Measurements from ENCODE around the gene SMG6. TPM values are rescaled to one million over a fixed set of nuclear protein-coding genes. Genes with fewer than 3 reads are reported as not detected.
"Not testable (repeated sequence)": the region's sequence is repeated elsewhere in the genome, so short reads cannot be mapped to it uniquely, and the experiment has no call there.

Gene SMG6

GRCh38 chr17:2017274-2017941 lies 286.2 kb downstream of the SMG6 start:
- H3K9me3 ChIP-seq (replicated peaks; ENCODE audit: low read length), result no peaks in the 10 kb centered on the region
- no peaks in the 10 kb centered on the region for H3K36me3 ChIP-seq (ENCODE audit: insufficient read depth, low read length)
- H3K4me1 ChIP-seq (ENCODE audit: control insufficient read depth, insufficient read depth, low read length), result peaks cover 3% of the 10 kb centered on the region
- H3K4me3 ChIP-seq (ENCODE audit: low read length), result no peak overlapping the region
- H3K4me2 ChIP-seq (ENCODE audit: low read length), result no peak overlapping the region
- H3K9ac ChIP-seq (ENCODE audit: low read depth, low read length), result no peak overlapping the region
- H3K27me3 ChIP-seq (ENCODE audit: control insufficient read depth, insufficient read depth, low read length), result peaks cover 61% of the 10 kb centered on the region

- H3K36me3 ChIP-seq (ENCODE audit: insufficient read depth, low read length), result no peaks in the 10 kb centered on the region
- H3K4me2 ChIP-seq (ENCODE audit: low read length), result no peak overlapping the region
- peaks cover 11% of the 10 kb centered on the region for H3K4me1 ChIP-seq (ENCODE audit: control insufficient read depth, insufficient read depth, low read length)
- H3K9me3 ChIP-seq (replicated peaks; ENCODE audit: low read length), result no peaks in the 10 kb centered on the region
- no peak overlapping the region for H3K9ac ChIP-seq (ENCODE audit: low read depth, low read length)
- H3K27me3 ChIP-seq (ENCODE audit: control insufficient read depth, insufficient read depth, low read length), result peaks cover 59% of the 10 kb centered on the region
- no peak overlapping the region for H3K4me3 ChIP-seq (ENCODE audit: low read length)
Observed at GRCh38 chr17:2016494-2016893, 287.1 kb downstream of the SMG6 start.

GRCh38 chr17:2015314-2015713 lies 288.3 kb downstream of the SMG6 start:
- Histone ChIP-seq H3K4me2 (ENCODE audit: low read length) (no peak overlapping the region), H3K27me3 (ENCODE audit: control insufficient read depth, insufficient read depth, low read length) (peaks cover 49% of the 10 kb centered on the region), H3K4me1 (ENCODE audit: control insufficient read depth, insufficient read depth, low read length) (peaks cover 14% of the 10 kb centered on the region), H3K36me3 (ENCODE audit: insufficient read depth, low read length) (no peaks in the 10 kb centered on the region), H3K9me3 (replicated peaks; ENCODE audit: low read length) (no peaks in the 10 kb centered on the region), H3K4me3 (ENCODE audit: low read length) (no peak overlapping the region), H3K9ac (ENCODE audit: low read depth, low read length) (no peak overlapping the region)

GRCh38 chr17:2013994-2014317 lies 289.6 kb downstream of the SMG6 start:
- Histone ChIP-seq H3K9ac (ENCODE audit: low read depth, low read length) (no peak overlapping the region), H3K9me3 (replicated peaks; ENCODE audit: low read length) (no peaks in the 10 kb centered on the region), H3K27me3 (ENCODE audit: control insufficient read depth, insufficient read depth, low read length) (peaks cover 36% of the 10 kb centered on the region), H3K4me2 (ENCODE audit: low read length) (no peak overlapping the region), H3K4me3 (ENCODE audit: low read length) (no peak overlapping the region), H3K4me1 (ENCODE audit: control insufficient read depth, insufficient read depth, low read length) (peaks cover 14% of the 10 kb centered on the region), H3K36me3 (ENCODE audit: insufficient read depth, low read length) (no peaks in the 10 kb centered on the region)

GRCh38 chr17:2013220-2013993 lies 290.2 kb downstream of the SMG6 start:
- not testable (repeated sequence) for H3K9ac ChIP-seq (ENCODE audit: low read depth, low read length); H3K4me2 ChIP-seq (ENCODE audit: low read length); H3K36me3 ChIP-seq (ENCODE audit: insufficient read depth, low read length); H3K9me3 ChIP-seq (replicated peaks; ENCODE audit: low read length); H3K4me3 ChIP-seq (ENCODE audit: low read length)
- Histone ChIP-seq H3K4me1 (ENCODE audit: control insufficient read depth, insufficient read depth, low read length) (peaks cover 14% of the 10 kb centered on the region), H3K27me3 (ENCODE audit: control insufficient read depth, insufficient read depth, low read length) (peaks cover 30% of the 10 kb centered on the region)

GRCh38 chr17:2012499-2012898 lies 291.1 kb downstream of the SMG6 start:
- no peak overlapping the region for H3K4me2 ChIP-seq (ENCODE audit: low read length)
- H3K4me3 ChIP-seq (ENCODE audit: low read length), result no peak overlapping the region
- no peak overlapping the region for H3K9ac ChIP-seq (ENCODE audit: low read depth, low read length)
- H3K27me3 ChIP-seq (ENCODE audit: control insufficient read depth, insufficient read depth, low read length), result peaks cover 21% of the 10 kb centered on the region
- H3K4me1 ChIP-seq (ENCODE audit: control insufficient read depth, insufficient read depth, low read length), result peaks cover 14% of the 10 kb centered on the region
- no peaks in the 10 kb centered on the region for H3K36me3 ChIP-seq (ENCODE audit: insufficient read depth, low read length)
- no peaks in the 10 kb centered on the region for H3K9me3 ChIP-seq (replicated peaks; ENCODE audit: low read length)

GRCh38 chr17:2011411-2012371 lies 291.9 kb downstream of the SMG6 start:
- peak overlapping the region; percentile 63 for H3K4me2 ChIP-seq (ENCODE audit: low read length)
- H3K4me1 ChIP-seq (ENCODE audit: control insufficient read depth, insufficient read depth, low read length), result peaks cover 14% of the 10 kb centered on the region
- peaks cover 13% of the 10 kb centered on the region for H3K27me3 ChIP-seq (ENCODE audit: control insufficient read depth, insufficient read depth, low read length)
- no peaks in the 10 kb centered on the region for H3K9me3 ChIP-seq (replicated peaks; ENCODE audit: low read length)
- H3K36me3 ChIP-seq (ENCODE audit: insufficient read depth, low read length), result no peaks in the 10 kb centered on the region
- no peak overlapping the region for H3K9ac ChIP-seq (ENCODE audit: low read depth, low read length)
- no peak overlapping the region for H3K4me3 ChIP-seq (ENCODE audit: low read length)

Small RNAs within 50 kb of the gene (small RNA-seq; reads per million reads assigned to genes)
- gene AC090617.6 (not detected), gene AC090617.7 (not detected), gene AC090617.8 (not detected), gene AC090617.9 (not detected), gene MIR132 (6.1 reads per million, percentile 87 among the genes with 10 or more reads in this experiment), gene MIR212 (3.1 reads per million, percentile 77 among the genes with 10 or more reads in this experiment), gene OVCA2 (not detected), gene RN7SL624P (not detected), gene SNORD91A (59.9 reads per million, percentile 96 among the genes with 10 or more reads in this experiment), gene SNORD91B (14.7 reads per million, percentile 93 among the genes with 10 or more reads in this experiment)

Measured in skeletal muscle satellite cell (primary cell).